GM18868 (cell line): ENCODE data around the gene FAM174C.

ENCODE experiments used
- ATAC-seq: cut with Tn5 transposase; IDR thresholded peaks from one replicate; pipeline ENCODE4 v1.9.1; 2021; ENCODE audit warnings: mild to moderate bottlenecking, moderate library complexity; ENCODE audit not compliant: unreplicated experiment

The FAM174C gene

GRCh38 chr19:1284293-1284978 is 9.1 kb downstream of the FAM174C start:
- ATAC-seq: no peak

- ATAC-seq: no peak
Measured at GRCh38 chr19:1284979-1285736, 9.8 kb downstream of the FAM174C start.

GRCh38 chr19:1285737-1286360 is 10.5 kb downstream of the FAM174C start, which contains the start of gene EFNA2:
Gene EFNA2, plus strand, starts transcription at chr19:1285873. Its CDS starts 296 bp downstream, at chr19:1286169.
- no peak for ATAC-seq

- no peak for ATAC-seq
Measured at GRCh38 chr19:1286487-1287353, 11.4 kb downstream of the FAM174C start.

- ATAC-seq: no peak
Measured at GRCh38 chr19:1287354-1288225, 12.3 kb downstream of the FAM174C start.

GRCh38 chr19:1288226-1288612 is 12.9 kb downstream of the FAM174C start:
- no peak for ATAC-seq

- no peak for ATAC-seq
Measured at GRCh38 chr19:1288833-1289685, 13.7 kb downstream of the FAM174C start.

GRCh38 chr19:1289686-1290025 is 14.3 kb downstream of the FAM174C start:
- ATAC-seq: no peak

GRCh38 chr19:1290196-1290702 is 14.9 kb downstream of the FAM174C start:
- no peak for ATAC-seq

- ATAC-seq: no peak
Measured at GRCh38 chr19:1290703-1291651, 15.6 kb downstream of the FAM174C start.

- ATAC-seq: no peak
Measured at GRCh38 chr19:1291761-1292418, 16.6 kb downstream of the FAM174C start.

- no peak for ATAC-seq
Measured at GRCh38 chr19:1292419-1293151, 17.3 kb downstream of the FAM174C start.

- no peak for ATAC-seq
Measured at GRCh38 chr19:1293782-1294604, 18.7 kb downstream of the FAM174C start.

GRCh38 chr19:1294688-1295087 is 19.4 kb downstream of the FAM174C start:
- no peak for ATAC-seq

GRCh38 chr19:1295169-1296012 is 20.1 kb downstream of the FAM174C start:
- no peak for ATAC-seq
